M059J (cell line): Measurements from ENCODE around the gene IRF2BPL. TPM values are rescaled to one million over a fixed set of nuclear protein-coding genes. Genes with fewer than 3 reads are reported as not detected.

Source experiments
- DNase-seq: peaks from one replicate; pipeline ENCODE4 v3.0.0-alpha.2; 2012; ENCODE audit warnings: low read depth
- total RNA-seq: library from RNA; depleted of rRNA; stranded (reverse); fragments of >200 nt; shearing (Covaris generic); gene quantifications from 2 replicates; pipeline ENCODE4 v1.2.3, GENCODE V29; 2014

IRF2BPL gene
- total RNA-seq, 1 experiment from 2014 or later: 31.7 TPM

DNA sequence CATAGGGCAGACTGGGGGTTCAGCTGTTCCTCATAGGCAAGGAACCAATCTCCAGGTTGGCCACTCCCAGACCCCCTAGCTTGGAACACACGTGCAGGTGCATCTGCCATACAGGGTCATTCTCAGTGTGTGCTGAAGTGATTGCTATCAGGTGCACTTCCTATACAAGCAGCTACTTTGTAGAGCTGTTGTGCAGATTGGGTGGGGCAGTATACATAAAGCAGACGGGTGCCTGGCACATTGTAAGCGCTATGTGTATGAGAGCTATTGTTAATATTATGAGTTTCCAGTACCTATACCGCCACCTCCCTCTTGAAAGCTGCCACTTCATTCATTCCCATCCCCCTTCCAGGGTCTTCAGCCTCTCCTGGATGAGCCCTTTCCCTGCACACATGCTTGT, 17.3 kb downstream of the IRF2BPL start:
- DNase-seq: no peak

DNA sequence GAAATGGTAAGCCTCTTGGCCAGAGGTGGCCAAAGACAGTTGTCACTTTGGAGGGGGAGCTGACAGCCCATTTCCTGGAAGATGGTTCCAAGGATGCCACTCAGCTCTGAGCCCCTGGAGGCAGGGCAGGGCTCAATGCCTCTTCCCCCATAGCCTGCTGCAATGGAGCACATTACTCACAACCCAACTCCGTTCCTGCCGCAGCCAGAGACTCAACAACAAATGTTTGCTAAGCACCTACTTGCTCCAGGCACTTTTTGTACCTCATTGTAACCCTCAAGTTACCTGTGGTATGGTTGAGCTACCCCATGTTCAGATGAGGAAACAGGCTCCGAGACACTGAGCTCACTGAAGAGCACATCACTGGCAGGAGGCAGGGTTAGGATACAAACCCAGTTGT, 19.5 kb downstream of the IRF2BPL start:
- DNase-seq: no peak

DNA sequence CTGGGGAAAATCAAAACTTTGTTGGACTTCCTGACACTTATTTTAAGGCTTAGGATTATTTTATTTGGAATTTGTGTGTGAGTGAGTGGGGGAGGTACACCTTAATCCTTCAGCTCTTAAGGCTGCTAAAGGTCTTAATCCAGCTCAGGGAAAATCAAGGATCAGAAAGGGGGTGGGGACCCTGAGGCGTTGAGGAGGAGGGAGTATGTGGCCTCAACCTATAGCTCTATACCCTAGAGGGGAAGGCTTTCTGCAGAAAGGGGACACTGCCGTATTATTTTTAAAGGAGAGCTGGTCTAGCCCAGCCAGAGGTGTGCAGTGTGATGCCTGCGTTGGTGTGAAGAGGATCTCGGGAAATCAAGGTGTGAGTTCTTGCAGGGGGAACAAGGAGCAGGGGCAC, 20.0 kb downstream of the IRF2BPL start:
- no peak for DNase-seq

DNA sequence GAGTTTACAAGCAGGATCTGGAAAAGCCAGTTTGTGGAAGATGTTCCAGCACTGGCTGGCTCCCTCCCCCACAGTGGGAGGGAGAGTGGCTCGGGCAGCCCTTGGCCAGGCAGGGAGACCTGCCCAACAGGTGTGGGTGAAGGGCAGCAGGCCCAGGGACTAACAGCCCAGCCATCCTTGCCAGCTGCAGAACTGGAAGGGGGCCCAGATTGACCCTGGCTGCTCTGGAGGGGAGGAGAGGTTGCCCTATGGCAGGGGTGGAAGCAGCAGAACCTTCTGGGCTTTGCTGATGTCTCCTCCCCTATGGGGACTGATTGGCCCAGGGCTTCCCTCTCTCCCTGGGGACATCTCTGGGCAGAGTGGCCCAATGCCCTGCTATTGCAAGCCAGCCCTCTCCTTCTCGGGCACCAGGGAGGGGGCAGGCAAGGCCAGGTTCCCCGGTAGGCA, 20.5 kb downstream of the IRF2BPL start:
- DNase-seq: no peak

DNA sequence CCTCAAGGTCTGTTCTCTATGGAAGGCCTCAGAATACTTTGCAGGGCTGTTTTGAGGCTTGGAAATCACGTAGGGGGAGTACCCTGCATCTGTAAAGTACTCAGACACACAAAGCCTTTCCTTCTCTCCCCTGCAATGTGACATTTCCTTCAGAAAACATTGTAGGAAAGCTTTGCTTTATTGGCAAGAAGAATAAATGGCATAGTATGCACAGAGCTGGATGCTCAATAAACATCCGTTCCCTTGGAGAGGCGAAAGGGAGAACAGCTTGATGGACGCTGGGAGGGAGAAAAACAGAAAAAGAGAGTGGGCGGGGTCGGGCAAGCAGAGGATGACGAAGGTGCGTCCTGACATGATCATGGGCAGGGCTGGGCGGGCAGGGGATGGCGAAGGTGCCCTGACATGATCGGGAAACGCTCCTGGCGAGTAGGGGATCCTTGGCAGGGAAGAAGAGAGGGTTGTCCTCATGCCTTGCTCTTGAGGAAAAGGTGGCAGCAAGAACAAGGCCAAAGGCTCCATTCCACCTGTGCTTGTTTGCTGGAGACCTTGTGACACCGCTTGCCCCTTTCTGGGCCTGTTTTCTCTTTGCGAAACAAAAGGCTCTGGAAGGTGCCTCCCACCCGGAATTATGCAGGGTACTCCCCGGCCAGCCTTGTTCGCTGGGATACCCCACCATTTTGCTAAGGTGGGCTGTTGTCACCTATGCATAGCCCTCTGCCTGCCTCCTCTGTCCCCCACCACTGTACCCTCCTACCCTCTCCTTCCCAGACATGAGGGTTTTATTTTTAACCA, 21.1 kb downstream of the IRF2BPL start:
- DNase-seq: no peak

GRCh38 chr14:77006132-77006531, 22.4 kb downstream of the IRF2BPL start:
- no peak for DNase-seq

GRCh38 chr14:77005559-77005958, 22.9 kb downstream of the IRF2BPL start:
- no peak for DNase-seq

DNA sequence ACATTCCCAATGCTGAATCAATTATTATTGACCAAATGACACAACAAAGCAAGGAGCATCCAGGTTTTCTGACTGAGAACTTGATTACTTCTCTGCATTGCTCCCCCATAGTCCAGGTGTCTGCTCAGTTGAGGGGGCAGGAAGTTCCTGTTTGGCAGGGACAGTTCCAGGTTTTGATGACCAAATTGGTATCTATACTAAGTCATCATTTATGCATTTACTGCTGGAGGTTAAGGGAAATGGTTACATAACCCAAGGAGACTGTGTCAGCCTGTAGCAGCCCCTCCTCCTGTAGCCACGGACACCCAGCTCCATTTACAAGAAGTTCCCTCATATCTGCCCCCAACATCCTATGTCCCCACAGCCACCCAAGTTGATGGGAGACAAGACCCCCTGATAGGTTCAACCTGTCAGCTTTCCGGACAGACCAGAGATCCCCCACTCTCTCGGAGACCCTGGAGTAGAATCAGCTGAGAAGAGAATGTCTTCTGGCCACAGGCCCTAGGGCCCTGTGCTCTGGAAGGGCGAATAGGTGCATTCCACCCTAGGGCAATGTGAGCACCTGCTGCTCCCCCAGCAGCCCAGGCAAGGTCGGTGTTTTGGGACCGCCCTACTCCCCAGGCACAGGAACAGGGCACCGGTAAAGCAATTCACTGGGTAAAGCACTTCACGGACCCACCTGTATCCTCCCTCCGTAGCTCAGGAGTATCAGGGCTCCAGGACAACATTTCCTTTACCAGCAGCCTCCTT, 23.6 kb downstream of the IRF2BPL start:
- peak; percentile 21 for DNase-seq

GRCh38 chr14:77003960-77004710, 24.4 kb downstream of the IRF2BPL start:
- DNase-seq: peak; percentile 72

DNA sequence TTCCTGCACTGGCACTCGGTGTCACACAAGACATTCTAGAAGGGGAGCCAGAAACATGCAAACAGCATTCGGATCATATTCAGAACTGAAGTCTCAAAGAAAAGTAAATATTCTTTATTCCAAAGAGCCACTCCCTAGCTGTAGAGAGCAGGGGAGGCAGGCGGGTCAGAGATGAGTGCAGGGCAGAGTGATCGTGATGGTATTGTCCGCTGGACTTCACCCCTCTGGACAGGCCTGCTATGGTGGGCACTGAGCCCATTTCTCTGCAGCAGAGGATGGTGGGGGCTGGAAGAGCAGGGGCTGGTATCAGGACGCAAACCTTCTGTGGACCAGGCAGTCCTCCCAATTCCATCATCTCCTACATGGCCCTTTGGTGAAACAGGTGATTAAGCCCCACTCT, 25.6 kb downstream of the IRF2BPL start:
- DNase-seq: no peak

- DNase-seq: no peak
Measured at GRCh38 chr14:77002335-77002734, 26.2 kb downstream of the IRF2BPL start.

GRCh38 chr14:77000340-77001270, 27.9 kb downstream of the IRF2BPL start:
- DNase-seq: peak; percentile 19

GRCh38 chr14:76998910-76999309, 29.6 kb downstream of the IRF2BPL start:
- DNase-seq: no peak

DNA sequence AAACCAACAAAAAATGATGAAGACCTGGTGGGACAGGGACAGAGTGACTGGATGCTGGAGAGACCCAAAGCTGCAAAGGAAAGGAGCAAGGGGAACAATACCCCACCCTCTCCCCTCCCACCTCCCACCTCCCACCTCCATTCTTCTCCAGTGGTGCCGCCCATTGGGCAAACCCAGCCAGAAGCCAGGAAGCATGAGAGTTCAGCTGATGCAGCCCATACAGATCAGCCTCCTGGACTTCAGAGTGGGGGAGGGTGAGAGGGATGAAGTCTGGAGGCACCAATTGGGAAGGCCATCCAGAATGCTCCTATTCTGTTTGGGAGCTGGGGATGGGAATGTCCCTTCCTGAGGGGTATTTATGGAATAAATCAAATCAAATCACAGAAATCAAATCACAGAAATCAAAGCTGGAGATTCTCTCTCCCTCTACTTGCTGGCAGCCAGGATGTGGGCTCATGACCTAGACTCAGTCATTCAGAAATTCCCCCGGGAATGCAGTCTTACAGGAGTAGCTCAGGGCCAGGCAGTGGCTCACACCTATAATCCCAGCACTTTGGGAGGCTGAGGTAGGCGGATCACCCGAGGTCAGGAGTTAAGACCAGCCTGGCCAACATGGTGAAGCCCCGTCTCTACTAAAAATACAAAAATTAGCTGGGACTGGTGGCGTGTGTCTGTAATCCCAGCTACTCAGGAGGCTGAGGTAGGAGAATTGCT, 31.1 kb downstream of the IRF2BPL start:
- DNase-seq: peak; percentile 30

DNA sequence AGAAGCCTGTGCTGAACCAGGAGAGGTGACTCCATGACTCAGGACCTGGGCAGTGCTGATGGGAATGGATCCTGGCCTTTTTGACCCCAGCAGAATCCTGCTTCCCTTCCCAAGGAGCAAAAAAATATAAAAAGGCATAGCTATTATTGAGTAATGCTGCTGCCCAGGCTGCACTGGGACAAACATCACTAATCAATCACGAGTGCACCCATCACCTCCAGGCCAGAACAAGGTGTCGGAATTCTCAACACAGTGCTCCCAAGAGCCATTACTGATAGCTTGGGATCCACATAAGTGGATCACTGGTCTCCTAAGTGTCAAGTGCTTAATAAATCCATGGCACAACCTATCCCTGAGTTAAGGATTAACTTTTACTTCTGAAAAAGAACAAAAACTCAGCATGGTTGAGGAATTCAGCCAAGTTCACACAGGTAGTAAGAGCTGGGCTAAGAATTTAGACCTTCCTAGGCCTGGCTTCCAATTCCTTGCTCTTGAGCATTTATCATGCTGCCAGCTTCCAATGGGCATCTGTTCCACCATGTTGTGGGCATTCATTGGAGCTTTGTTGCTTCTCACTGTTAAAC, 31.9 kb downstream of the IRF2BPL start:
- DNase-seq: no peak

DNA sequence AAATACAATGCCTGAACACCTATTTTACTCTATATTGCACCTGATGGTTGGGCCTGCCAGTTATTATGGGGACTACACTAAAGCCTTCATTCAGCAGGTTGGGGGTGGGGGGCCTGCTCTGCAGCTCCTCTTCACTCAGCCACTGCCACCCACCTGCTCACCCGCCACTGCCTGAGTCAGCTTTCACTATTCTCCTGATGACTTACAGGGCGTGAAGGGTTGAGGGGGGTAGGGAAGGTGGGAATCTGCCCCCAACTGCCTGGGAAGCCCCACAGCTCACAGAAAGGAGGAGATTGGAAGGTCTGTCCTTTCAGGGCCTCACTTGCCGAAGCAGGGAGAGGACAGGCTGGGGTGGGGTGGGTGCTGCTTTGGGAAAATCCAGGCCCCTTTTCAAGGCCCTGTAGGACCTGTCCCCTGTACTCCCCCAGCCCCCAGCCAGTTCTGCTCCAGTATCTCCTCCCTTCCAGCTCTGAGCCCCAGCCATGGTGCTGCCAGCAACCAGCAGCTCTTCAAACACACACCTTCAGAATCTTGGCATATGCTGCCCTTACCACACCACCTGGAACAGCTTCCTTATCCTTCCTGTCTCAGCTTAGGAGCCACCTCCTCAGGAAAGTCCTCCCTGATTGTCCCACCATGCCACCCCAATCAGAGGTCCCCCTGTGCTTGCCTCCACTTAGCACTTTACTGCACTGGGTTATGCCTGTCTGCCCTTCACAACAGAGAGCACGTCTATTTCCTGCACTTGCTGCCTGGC, 33.1 kb downstream of the IRF2BPL start:
- no peak for DNase-seq

DNA sequence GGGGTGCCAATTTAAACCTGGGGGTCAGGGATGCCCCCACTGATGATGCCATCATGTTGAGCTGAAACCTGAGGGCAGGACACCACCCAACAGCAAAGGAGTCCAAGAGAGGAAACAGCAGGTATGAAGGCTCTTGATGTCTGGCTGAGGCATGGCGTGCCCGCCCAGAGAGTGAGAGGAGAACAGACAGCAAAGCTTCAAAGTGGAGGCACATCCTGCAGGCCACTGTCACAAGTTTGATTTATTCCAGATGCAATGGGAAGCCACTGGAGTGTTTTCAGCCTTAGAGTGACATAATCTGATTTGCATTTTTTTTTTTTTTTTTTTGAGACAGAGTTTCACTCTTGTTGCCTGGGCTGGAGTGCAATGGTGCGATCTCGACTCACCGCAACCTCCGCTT, 34.8 kb downstream of the IRF2BPL start:
- no peak for DNase-seq

DNA sequence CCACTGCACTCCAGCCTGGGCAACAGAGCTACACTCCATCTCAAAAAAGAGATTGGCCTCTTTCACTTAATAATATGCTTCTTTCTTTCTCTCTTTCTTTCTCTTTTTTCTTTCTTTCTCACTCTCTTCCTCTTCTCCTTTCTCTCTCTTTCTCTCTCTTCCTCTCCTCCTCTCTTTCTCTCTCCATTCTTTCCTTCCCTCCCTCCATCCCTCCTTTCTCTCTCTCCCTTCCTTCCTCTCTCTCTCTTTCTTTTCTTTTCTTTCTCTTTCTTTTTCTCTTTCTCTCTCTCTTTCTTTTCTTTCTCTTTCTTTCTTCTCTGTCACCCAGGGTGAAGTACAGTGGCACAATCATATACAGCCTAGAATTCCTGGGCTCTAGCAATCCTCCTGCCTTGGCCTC, 38.4 kb downstream of the IRF2BPL start:
- no peak for DNase-seq

GRCh38 chr14:76987956-76988520, 40.5 kb downstream of the IRF2BPL start:
- no peak for DNase-seq
